Stimulated activated CD4-positive, alpha-beta T cell treated with anti-CD3 and anti-CD28 coated beads, TNF-alpha, amount 100 ng/mL, for 24 hours (primary cell): Measurements from ENCODE around the gene FARS2.
"Not testable (repeated sequence)": the region's sequence is repeated elsewhere in the genome, so short reads cannot be mapped to it uniquely, and the experiment has no call there.

Experiments used
- DNase-seq, 3 experiments: peaks; one replicate each; pipeline ENCODE4 v3.0.0-alpha.2; 2020; ENCODE audit warnings: low read depth in 3 of 3

Gene FARS2

GRCh38 chr6:5664149-5664548, 402.8 kb downstream of the FARS2 start:
- no peak for DNase-seq

- DNase-seq, result no peak
These were observed 403.9 kb downstream of the FARS2 start for GRCh38 chr6:5665173-5665572.

- no peak for DNase-seq
These were observed 404.4 kb downstream of the FARS2 start for GRCh38 chr6:5665667-5666066.

GRCh38 chr6:5666695-5667094, 405.4 kb downstream of the FARS2 start:
- no peak for DNase-seq

DNA sequence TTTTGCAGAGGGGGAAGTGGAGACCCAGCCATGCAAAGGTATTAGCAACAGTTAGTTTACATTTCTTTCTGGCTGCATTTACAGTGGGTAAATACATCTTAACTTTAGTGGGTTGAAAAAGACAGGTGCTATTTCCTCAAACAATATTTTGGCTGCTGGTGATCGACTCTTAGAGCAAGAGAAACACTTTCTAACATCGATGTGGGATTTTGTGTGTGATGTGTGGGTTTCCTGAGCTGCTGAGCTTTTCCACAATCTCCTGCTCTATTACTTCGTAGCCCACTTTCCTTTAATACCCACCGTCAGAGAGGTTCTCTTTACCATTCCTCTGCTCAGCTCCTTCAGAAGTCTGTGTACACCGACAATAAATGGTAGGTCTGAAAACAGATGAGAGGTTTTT, 406.4 kb downstream of the FARS2 start:
- DNase-seq, result no peak

DNA sequence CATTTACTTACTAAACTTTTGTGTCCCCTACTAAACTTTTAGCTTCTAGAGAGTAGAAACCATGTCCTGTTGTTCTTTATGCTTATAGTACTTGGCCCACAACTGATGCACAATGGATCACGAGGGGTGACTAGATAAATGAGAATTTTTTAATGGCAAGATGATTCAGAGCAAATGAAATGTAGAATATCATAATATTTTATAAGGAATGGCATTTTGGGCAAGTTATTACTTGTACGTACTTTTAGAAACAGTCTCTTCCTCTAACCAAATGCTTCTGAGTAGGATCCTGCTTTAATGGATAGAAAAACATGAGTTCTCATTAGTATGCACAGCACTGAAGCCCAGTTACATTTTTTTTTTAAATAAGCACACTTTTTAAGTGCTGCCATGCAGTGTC, 409.1 kb downstream of the FARS2 start:
- no peak for DNase-seq

- DNase-seq, result no peak
These were observed 409.7 kb downstream of the FARS2 start for GRCh38 chr6:5670811-5671561.

GRCh38 chr6:5671601-5672559, 410.6 kb downstream of the FARS2 start:
- DNase-seq, result no peak

- no peak for DNase-seq
These were observed 411.3 kb downstream of the FARS2 start for GRCh38 chr6:5672581-5673011.

DNA sequence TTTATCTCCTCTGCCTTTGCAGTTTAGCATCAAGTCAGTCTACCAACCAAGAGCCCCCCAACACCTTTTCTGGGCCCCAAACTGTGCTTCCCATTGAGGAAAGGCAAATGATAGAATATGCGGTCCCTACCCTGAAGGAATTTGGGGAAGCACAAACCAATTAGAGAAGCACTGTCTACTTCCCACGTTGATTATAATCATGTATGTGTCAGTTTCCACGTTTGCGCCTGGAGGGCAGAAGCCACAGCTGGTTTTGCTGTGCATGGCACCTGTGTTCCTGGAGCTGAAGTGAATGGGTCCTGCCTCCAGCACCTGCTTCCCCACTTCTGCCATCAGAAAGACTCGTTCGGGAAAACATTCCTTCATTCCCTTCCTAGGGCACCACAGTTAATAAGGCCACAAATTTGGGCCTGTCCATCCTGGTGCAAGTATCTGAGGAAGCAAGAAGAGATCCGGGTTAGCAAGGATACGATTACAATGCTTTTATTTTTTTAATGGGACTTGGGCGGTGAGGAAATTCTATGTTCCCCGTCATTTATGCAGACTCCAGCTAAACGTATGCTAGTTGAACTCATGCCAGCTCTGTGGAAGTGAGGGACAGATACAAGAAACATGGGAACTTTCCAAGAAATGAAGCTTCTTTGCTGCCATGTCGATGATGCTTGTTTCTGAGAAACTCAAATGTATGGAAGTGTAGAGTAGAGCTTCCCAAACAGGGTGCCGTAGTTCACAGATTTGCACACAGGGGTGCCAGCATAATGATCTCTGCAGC, 411.9 kb downstream of the FARS2 start:
- DNase-seq, result no peak

- DNase-seq, result no peak
These were observed 412.8 kb downstream of the FARS2 start for GRCh38 chr6:5674141-5674540.

DNA sequence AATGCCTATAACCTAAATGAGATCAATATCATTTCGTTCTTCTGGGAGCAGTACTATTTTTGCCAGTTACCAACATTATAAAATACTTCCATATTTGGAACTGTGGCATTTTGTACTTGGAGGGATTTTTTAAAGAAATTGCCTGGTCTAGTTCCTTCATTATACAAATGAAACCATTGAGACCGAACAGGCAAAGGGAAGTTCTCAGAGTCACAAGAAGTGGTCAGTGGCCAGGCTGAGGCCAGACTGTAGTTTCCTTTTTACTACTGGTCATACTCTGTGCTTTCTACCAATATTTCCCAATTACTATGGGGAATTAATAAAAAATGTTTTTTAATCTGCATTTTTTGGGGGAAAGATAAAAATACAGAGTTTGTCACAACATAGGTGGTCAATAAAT, 413.4 kb downstream of the FARS2 start:
- no peak for DNase-seq

GRCh38 chr6:5676701-5677100, 415.4 kb downstream of the FARS2 start:
- DNase-seq, result no peak

- no peak for DNase-seq
These were observed 416.1 kb downstream of the FARS2 start for GRCh38 chr6:5677219-5678000.

DNA sequence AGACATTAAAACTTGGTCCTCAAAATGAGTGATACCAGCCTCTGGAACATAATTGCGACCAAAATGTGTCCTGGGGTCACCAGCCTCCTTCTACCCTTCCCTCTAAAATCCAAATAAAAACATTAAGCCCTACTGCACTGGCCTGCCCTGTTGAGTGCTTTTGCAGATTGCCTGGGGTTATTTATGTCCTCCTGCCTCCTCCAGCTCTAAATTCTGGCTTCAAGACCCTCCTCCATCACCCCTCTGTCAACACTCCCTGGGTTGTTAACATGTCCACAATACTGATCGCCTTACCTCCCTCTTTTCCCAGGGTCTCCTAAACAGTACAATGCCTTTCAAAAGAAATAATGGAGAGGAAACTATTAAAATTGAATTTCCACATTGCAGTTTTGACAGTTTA, 418.0 kb downstream of the FARS2 start:
- no peak for DNase-seq

GRCh38 chr6:5679691-5680090, 418.4 kb downstream of the FARS2 start:
- DNase-seq, result no peak

DNA sequence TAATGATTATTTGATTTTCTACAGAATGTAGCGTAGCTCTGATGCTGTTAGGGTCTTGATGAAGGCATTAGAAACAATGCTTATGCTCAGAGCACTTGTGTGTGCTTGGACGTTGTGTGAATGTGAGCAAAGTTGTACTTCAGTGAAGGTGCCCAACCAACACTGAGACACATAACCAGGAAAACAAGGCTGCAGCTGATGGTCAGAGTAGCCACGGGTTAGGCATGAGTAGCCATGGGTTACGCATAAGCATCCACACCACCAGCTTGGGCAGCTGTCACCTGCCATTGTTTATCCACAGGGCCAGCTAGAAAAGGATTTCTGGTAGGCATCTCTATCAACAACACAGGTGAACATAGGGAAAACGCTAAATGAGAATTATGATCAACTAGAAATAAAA, 418.8 kb downstream of the FARS2 start:
- no peak for DNase-seq

- no peak for DNase-seq
These were observed 420.2 kb downstream of the FARS2 start for GRCh38 chr6:5681480-5681879.

- no peak for DNase-seq
These were observed 421.2 kb downstream of the FARS2 start for GRCh38 chr6:5682530-5682929.

DNA sequence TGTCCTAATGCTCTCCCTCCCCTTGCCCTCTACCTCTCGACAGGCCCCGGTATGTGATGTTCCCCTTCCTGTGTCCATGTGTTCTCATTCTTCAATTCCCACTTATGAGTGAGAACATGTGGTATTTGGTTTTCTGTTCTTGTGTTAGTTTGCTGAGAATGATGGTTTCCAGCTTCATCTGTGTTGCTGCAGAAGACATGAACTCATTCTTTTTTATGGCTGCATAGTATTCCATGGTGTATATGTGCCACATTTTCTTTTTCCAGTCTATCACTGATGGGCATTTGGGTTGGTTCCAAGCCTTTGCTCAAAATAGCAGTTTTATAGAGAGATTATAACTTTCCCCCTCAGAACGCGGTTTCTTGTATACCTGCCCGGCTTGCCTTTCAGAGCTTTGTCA, 422.4 kb downstream of the FARS2 start:
- DNase-seq, result not testable (repeated sequence)

DNA sequence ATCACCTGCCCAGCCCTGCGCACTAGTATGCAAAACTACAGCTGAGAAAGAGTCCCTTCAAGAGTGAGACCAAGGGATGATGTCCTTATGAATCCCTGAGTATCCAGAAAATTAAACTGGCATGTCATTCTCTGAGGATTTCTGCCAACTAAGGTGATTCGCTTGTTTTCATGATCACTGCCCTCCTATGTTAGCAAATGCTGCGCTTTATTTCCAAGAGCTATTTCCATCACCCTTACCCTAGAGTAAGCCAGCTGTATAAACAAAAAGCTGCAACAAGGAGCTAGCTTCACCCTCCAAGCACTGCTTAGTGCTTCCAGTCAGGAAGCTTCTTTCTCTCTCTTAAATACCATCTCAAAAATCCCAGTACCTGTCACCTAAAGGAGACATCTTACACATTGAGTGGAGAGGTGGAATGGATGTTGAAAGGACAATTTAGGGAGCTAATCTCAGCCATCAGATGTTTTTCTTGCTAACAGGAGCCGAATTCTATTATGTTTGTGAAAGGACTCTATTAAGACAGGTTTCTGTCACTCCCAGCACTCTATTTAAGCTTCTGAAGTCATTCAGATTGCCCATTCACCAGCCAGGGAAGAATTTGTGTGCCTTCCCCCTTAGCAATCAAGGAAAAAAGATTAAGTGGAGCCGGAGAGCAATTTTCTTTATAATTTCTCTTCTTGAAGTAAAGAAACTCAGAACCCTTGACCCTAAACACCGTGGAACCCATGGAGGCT, 423.2 kb downstream of the FARS2 start:
- no peak for DNase-seq
